DMS53 treated with DMSO at 0.1 percent for 48 hours (cell line): ENCODE measurements around the gene KRTAP8-1.

Source experiments
- DNase-seq: peaks from one replicate; lab custom pipeline; 2025; ENCODE audit not compliant: unreplicated experiment; lab: John Stamatoyannopoulos, UW

The KRTAP8-1 gene

GRCh38 chr21:30813174-30813573, at the start of gene KRTAP8-1:
KRTAP8-1 (minus strand) TSS chr21:30813274; CDS start chr21:30813220, 54 bp downstream.
- DNase-seq = no peak

- DNase-seq = no peak
Measured at GRCh38 chr21:30847627-30848500, 34.8 kb upstream of the KRTAP8-1 start.

GRCh38 chr21:30842990-30843389, 29.9 kb upstream of the KRTAP8-1 start:
- no peak for DNase-seq

GRCh38 chr21:30839304-30839703, 26.2 kb upstream of the KRTAP8-1 start:
- DNase-seq = peak; percentile 55

- no peak for DNase-seq
Measured at GRCh38 chr21:30838536-30838935, 25.5 kb upstream of the KRTAP8-1 start.

GRCh38 chr21:30831194-30831765, 18.2 kb upstream of the KRTAP8-1 start:
- DNase-seq = peak; percentile 12

GRCh38 chr21:30829659-30830058, 16.6 kb upstream of the KRTAP8-1 start, which contains the start of gene KRTAP7-1:
KRTAP7-1 (minus strand) TSS chr21:30829759; CDS start chr21:30829698, 61 bp downstream.
- no peak for DNase-seq

GRCh38 chr21:30818837-30819610, 6.0 kb upstream of the KRTAP8-1 start:
- DNase-seq = no peak

- no peak for DNase-seq
Measured at GRCh38 chr21:30800605-30801004, 12.5 kb downstream of the KRTAP8-1 start.

- peak; percentile 24 for DNase-seq
Measured at GRCh38 chr21:30793581-30794314, 19.3 kb downstream of the KRTAP8-1 start.

- no peak for DNase-seq
Measured at GRCh38 chr21:30779249-30779648, 33.8 kb downstream of the KRTAP8-1 start.

- DNase-seq = no peak
Measured at GRCh38 chr21:30769724-30770431, 43.2 kb downstream of the KRTAP8-1 start.
